Prostate gland (tissue), 2 donors: Measurements from ENCODE around the gene SCARB1.
"Not testable (repeated sequence)": the region's sequence is repeated elsewhere in the genome, so short reads cannot be mapped to it uniquely, and the experiment has no call there.

Source experiments
- CTCF ChIP-seq, 4 experiments: fragments of 200-600 bp in 2 of 4; fragments of 450-650 bp in 2 of 4; sonication (generic) in 2 of 4; IDR thresholded peaks; 1 replicate in 3 of 4; 2 replicates in 1 of 4; pipeline ENCODE4 v1.5.1; 2016 to 2019; ENCODE audit warnings: antibody characterized with exemption in 4 of 4, mild to moderate bottlenecking in 2 of 4, moderate library complexity in 2 of 4
- POLR2A ChIP-seq: fragments of 450-650 bp; IDR thresholded peaks from one replicate; pipeline ENCODE4 v1.6.1; 2016; ENCODE audit warnings: antibody characterized with exemption, mild to moderate bottlenecking
- POLR2AphosphoS5 ChIP-seq: sonication (generic); formaldehyde crosslinking; IDR thresholded peaks from one replicate; pipeline ENCODE4 v1.6.1; 2017; ENCODE audit warnings: antibody characterized with exemption

GRCh38 chr12:124912529-124913287 lies 49.0 kb upstream of the SCARB1 start:
- TF ChIP-seq POLR2AphosphoS5 (peak; percentile 38), POLR2A (peak; percentile 17)
- not testable (repeated sequence) for TF ChIP-seq CTCF (IDR thresholded peaks at IDR 0.05)
